Ovary (tissue), 9 donors: ENCODE measurements around the gene LHFPL6. TPM values are rescaled to one million over a fixed set of nuclear protein-coding genes. Genes with fewer than 3 reads are reported as not detected.

Experiments used
- DNase-seq, 5 donors: peaks; one replicate each; pipeline ENCODE4 v3.0.0-alpha.2; 2019 to 2020
- H3K27ac ChIP-seq, 2 donors: fragments of 200-600 bp; one replicate each; pipeline versions ENCODE4 v1.5.1 to v1.8.0; 2019 to 2022
- H3K27me3 ChIP-seq: fragments of 200-600 bp; one replicate; pipeline ENCODE4 v1.8.0; 2022
- H3K36me3 ChIP-seq: fragments of 200-600 bp; sonication (generic); one replicate; pipeline ENCODE4 v1.5.1; 2019
- H3K4me1 ChIP-seq: one replicate; pipeline ENCODE4 v1.8.1; 2013; ENCODE audit warnings: mild to moderate bottlenecking, moderate library complexity; ENCODE audit not compliant: insufficient read depth
- H3K4me3 ChIP-seq: fragments of 200-600 bp; sonication (generic); one replicate; pipeline ENCODE4 v1.5.1; 2017
- H3K9me3 ChIP-seq, 2 donors: fragments of 200-600 bp in 1 of 2; sonication (generic) in 1 of 2; one replicate each; pipeline versions ENCODE4 v1.5.1 to v1.8.1; 2013 to 2019; ENCODE audit warnings: mild to moderate bottlenecking in 1 of 2, moderate library complexity in 1 of 2
- EP300 ChIP-seq: sonication (generic); formaldehyde crosslinking; IDR thresholded peaks from one replicate; pipeline ENCODE4 v1.6.1; 2017; ENCODE audit warnings: antibody characterized with exemption
- POLR2A ChIP-seq: fragments of 450-650 bp; IDR thresholded peaks from one replicate; pipeline ENCODE4 v1.6.1; 2017; ENCODE audit warnings: antibody characterized with exemption, mild to moderate bottlenecking, moderate library complexity
- WGBS, 3 donors: extraction: QIAGEN DNeasy Blood & Tissue Kit in 1 of 3; methylation state at CpG; one replicate each; pipeline versions ENCODE4 v1.1.5 to v1.1.7; 2013 to 2017; 5-methylcytosine and 5-hydroxymethylcytosine counted together
- intact Hi-C, 4 donors: fragments of 100-400 bp; cut with DNase I; formaldehyde crosslinking; loops; one replicate each; pipeline versions ENCODE4 v1.11.0 to v1.15.1; 2022 to 2023
- polyA plus RNA-seq, 2 donors: library from polyadenylated mRNA; stranded (reverse); fragments of 200-250 nt in 1 of 2; fragments of 350-450 nt in 1 of 2; fragmentation: Illumina TruSeq in 1 of 2; extraction: RNeasy Lipid Tissue Mini Kit (QIAGEN cat#74804) in 1 of 2; gene quantifications; one replicate each; pipeline ENCODE4 v1.2.3, GENCODE V29; 2013 to 2014
- total RNA-seq, 7 donors: library from RNA; depleted of rRNA in 2 of 7; stranded (reverse); fragments of >200 nt in 2 of 7; fragmentation: NEBNext Ultra II Directional in 3 of 7; extraction: Animal tissue kit (Norgen Biotek cat#: 25700) in 3 of 7; gene quantifications; one replicate each; pipeline versions ENCODE4 v1.1.0 to v1.2.4, GENCODE V29; 2016 to 2023
- TF ChIP-seq, protein P1 (sequence below), 3 donors: fragments of 450-650 bp in 2 of 3; fragments of 200-600 bp in 1 of 3; IDR thresholded peaks; one replicate each; pipeline versions ENCODE4 v1.5.1 to v1.8.0; 2016 to 2022; ENCODE audit warnings: antibody characterized with exemption in 3 of 3, mild to moderate bottlenecking in 1 of 3
- donor health status: DM: no; HTN: no; CAD: no; lungs with moderate emphysema.
- donor health status: DM: no; HTN: no; CAD: no.
- donor health status: Bipolar disorder and iron deficiency.
- donor health status: DM: yes; HTN: yes; CAD: no.
- donor health status: DM: no; HTN: no; CAD: no.
- donor health status: DM: yes; HTN: yes; CAD: no.

Gene LHFPL6
- total and polyA plus RNA-seq, 9 donors: 19.7 to 136 (median 42.4) TPM

GRCh38 chr13:39318161-39318560 lies 284.8 kb downstream of the LHFPL6 start:
- DNase-seq: no peak
- no peak overlapping the region for H3K27ac ChIP-seq
- H3K27me3 ChIP-seq: no peaks in the 10 kb centered on the region
- no peak overlapping the region for H3K4me3 ChIP-seq
- WGBS, 3 donors: 90 to 91% (median 90%) methylated on average over 1 of the region's 1 CpG
- intact Hi-C loops: no loop called here
- no peaks in the 10 kb centered on the region for H3K4me1 ChIP-seq
- H3K36me3 ChIP-seq: no peaks in the 10 kb centered on the region
- H3K9me3 ChIP-seq: no peaks in the 10 kb centered on the region
- TF ChIP-seq POLR2A: no peak

DNA sequence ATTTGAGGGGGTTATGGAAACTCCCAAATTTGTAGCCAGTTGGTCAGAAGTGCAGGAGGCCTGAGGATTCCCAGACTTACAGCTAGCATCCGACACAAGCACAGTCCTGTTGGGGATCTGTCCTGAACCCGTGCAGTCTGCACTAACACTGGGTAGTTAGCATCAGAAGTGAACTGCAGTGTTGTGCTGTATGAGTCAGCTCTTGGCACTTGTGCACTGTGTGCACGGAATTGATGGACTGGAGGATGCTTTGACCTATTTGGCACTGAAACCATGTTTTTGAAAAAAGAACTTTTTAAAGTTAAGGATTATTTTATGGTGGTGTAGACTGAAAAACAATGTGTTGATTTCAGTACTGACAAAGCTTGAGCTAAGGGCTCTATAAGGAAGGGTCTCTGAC lies 285.7 kb downstream of the LHFPL6 start:
- 10 to 15% (median 11%) methylated on average over 3 of the region's 3 CpGs for WGBS, 3 donors
- intact Hi-C loops: no loop called here

GRCh38 chr13:39315796-39316195 lies 287.2 kb downstream of the LHFPL6 start:
- no peaks in the 10 kb centered on the region for H3K36me3 ChIP-seq
- no peak overlapping the region for H3K4me3 ChIP-seq
- no peaks in the 10 kb centered on the region for H3K9me3 ChIP-seq
- no peak for TF ChIP-seq EP300
- TF ChIP-seq, protein P1, sequence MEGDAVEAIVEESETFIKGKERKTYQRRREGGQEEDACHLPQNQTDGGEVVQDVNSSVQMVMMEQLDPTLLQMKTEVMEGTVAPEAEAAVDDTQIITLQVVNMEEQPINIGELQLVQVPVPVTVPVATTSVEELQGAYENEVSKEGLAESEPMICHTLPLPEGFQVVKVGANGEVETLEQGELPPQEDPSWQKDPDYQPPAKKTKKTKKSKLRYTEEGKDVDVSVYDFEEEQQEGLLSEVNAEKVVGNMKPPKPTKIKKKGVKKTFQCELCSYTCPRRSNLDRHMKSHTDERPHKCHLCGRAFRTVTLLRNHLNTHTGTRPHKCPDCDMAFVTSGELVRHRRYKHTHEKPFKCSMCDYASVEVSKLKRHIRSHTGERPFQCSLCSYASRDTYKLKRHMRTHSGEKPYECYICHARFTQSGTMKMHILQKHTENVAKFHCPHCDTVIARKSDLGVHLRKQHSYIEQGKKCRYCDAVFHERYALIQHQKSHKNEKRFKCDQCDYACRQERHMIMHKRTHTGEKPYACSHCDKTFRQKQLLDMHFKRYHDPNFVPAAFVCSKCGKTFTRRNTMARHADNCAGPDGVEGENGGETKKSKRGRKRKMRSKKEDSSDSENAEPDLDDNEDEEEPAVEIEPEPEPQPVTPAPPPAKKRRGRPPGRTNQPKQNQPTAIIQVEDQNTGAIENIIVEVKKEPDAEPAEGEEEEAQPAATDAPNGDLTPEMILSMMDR (IDR thresholded peaks at IDR 0.05): no peak
- no peak for TF ChIP-seq POLR2A
- H3K27me3 ChIP-seq: no peaks in the 10 kb centered on the region
- H3K4me1 ChIP-seq: no peaks in the 10 kb centered on the region
- WGBS, 3 donors: 75 to 87% (median 79%) methylated on average over 1 of the region's 1 CpG
- no peak overlapping the region for H3K27ac ChIP-seq
- no peak for DNase-seq
- intact Hi-C loops: no loop called here

More for the DNA sequence above, 285.7 kb downstream of the LHFPL6 start:
- H3K9me3 ChIP-seq: no peaks in the 10 kb centered on the region
- H3K4me1 ChIP-seq: no peaks in the 10 kb centered on the region
- no peaks in the 10 kb centered on the region for H3K36me3 ChIP-seq
- H3K27me3 ChIP-seq: no peaks in the 10 kb centered on the region
- no peak overlapping the region for H3K4me3 ChIP-seq
- peak in 4 of 5 donors; percentile 31 to 61 (median 48) for DNase-seq
- TF ChIP-seq EP300 (no peak), POLR2A (no peak)
- TF ChIP-seq, protein P1 (IDR thresholded peaks at IDR 0.05): no peak
- H3K27ac ChIP-seq: no peak overlapping the region

DNA sequence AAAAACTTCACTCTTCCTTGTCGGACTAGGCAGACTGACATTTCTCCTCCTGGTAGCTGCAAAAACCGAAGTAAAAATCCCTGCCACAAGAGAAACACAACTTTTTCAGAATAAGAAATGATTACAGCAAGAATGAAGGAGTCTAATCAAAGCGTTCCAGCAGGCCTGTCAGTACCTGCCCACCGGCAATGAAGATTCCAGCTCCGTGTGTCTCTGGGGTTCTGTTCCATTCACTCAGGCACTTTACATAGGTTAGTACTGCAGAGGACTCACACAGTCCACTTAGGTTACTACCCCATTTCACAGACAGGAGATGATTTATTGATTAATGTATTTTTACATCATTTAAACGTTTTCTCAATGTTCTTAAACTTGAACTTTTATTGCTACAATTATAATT lies 289.3 kb downstream of the LHFPL6 start:
- TF ChIP-seq POLR2A (no peak), EP300 (no peak)
- TF ChIP-seq, protein P1 (IDR thresholded peaks at IDR 0.05): no peak

DNA sequence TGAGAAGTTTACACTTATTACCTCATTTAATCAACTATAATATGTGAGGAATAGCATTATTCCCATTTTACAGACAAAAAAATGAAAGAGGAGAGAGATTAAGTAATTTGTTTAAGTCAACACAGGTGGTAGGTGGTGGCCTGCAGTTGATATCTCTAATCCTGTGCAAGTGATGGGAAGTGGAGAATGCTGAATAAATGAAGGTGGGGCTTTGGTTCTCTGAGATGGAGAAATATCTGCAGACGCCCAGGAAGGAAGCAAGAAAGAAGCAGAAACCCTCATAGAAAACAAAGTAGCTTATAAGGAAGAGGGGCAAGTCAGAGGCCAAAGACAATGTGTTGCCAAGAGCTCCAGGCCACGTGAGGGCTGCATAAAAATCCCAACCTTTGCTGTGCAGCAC lies 290.4 kb downstream of the LHFPL6 start:
- no peak overlapping the region for H3K4me3 ChIP-seq
- 68 to 87% (median 86%) methylated on average over 2 of the region's 2 CpGs for WGBS, 3 donors
- intact Hi-C loops: no loop called here
- H3K9me3 ChIP-seq: no peaks in the 10 kb centered on the region
- H3K4me1 ChIP-seq: no peaks in the 10 kb centered on the region
- DNase-seq: no peak
- no peaks in the 10 kb centered on the region for H3K27me3 ChIP-seq
- TF ChIP-seq, protein P1 (IDR thresholded peaks at IDR 0.05): no peak
- no peak for TF ChIP-seq POLR2A
- TF ChIP-seq EP300: no peak
- H3K27ac ChIP-seq: no peak overlapping the region
- no peaks in the 10 kb centered on the region for H3K36me3 ChIP-seq

More for the DNA sequence above, 289.3 kb downstream of the LHFPL6 start:
- DNase-seq: no peak
- H3K27me3 ChIP-seq: no peaks in the 10 kb centered on the region
- H3K9me3 ChIP-seq: no peaks in the 10 kb centered on the region
- no peak overlapping the region for H3K4me3 ChIP-seq
- 82 to 87% (median 83%) methylated on average over 6 of the region's 6 CpGs for WGBS, 3 donors
- intact Hi-C loops: no loop called here
- no peaks in the 10 kb centered on the region for H3K4me1 ChIP-seq
- no peak overlapping the region for H3K27ac ChIP-seq
- H3K36me3 ChIP-seq: no peaks in the 10 kb centered on the region
